HG02870 (cell line): ENCODE results near the gene ST3GAL4.

Source experiments
- ATAC-seq: cut with Tn5 transposase; IDR thresholded peaks from one replicate; pipeline ENCODE4 v1.9.1; 2021; ENCODE audit warnings: mild to moderate bottlenecking, moderate library complexity; ENCODE audit not compliant: unreplicated experiment

Gene ST3GAL4

DNA sequence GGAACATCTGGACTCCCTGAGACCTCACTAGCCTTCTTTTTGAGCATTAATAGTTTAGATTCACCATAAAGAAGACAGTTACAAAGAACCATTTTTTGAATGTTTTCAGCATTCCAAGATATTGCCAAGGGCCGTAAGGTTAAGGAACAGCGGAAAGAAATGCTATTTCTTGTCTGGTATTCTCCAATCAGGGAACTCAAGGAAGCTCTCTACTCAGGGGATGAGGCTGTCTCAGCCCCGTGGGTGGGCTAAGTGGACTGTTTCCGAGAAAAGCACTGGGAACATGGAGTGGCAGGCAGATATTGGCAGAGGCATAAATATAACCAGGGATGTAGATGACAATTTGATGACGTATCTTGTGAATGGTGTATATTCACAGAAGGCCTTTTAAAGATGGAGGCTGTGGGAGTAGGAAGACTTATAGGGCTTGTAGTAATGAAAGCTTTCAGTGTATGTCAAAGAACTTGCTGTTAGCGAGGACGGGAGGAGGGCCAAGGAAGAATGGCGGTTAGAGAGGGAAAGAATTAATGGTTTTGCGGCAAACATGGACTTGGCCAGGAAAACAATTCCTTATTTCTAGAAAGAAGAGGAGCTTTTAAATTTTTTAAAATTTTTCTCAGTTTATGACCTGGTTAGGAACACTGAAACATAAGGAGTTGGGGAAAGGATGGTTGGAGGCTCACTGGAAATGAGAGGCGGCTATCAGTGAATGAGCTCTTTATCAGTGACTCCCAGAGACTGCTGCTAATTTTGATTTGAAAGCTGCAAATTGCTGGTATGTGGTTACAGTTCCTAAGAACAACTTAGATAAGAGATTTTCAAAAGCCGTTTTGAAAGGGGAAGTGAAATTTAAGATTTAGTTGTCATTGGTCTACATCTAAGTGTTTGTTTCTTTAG is 64.6 kb downstream of the ST3GAL4 start:
- peak; percentile 76 for ATAC-seq

- no peak for ATAC-seq
These were observed 65.3 kb downstream of the ST3GAL4 start for GRCh38 chr11:126420698-126421256.

- ATAC-seq, result no peak
These were observed 65.8 kb downstream of the ST3GAL4 start for GRCh38 chr11:126421271-126421671.

DNA sequence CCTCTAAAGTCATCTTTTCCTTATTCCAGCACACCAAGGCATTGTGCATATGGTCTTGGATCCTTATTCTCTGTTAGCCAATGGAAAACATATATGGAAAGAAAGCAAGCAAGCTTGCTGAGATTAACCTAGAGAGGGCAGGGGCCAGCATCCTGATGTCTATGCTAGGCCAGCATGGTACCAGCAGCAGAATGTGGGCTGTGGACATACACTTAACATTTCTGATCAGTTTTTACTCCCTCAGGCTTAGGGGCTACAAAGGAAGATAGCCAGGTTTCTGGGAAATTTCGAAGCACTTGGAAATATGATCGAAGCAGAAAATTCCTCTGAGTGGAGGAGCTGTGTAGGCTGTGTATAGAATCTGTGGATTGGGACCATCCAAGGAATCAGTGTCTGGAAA is 67.0 kb downstream of the ST3GAL4 start:
- no peak for ATAC-seq

- ATAC-seq, result no peak
These were observed 67.7 kb downstream of the ST3GAL4 start for GRCh38 chr11:126423154-126423553.

DNA sequence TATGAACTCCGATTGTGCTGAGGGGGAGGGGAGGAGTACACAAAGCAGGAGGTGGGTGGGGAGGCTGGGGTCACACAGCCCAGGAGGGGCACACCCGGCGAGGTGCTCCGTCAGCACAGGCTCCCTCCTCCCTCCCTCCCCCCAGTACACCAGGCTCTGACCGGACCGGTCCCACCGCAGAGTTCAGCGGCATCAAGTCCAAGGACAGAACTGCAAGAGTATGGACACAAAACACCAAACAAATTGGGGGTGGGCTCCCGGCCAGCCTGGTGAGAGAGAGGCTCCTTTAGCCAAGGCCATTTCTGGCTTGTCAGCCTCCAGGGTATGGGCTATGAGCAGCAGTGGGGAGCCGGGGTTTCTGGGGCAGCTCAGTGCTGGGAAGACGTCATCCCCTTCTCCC is 68.3 kb downstream of the ST3GAL4 start:
- no peak for ATAC-seq

DNA sequence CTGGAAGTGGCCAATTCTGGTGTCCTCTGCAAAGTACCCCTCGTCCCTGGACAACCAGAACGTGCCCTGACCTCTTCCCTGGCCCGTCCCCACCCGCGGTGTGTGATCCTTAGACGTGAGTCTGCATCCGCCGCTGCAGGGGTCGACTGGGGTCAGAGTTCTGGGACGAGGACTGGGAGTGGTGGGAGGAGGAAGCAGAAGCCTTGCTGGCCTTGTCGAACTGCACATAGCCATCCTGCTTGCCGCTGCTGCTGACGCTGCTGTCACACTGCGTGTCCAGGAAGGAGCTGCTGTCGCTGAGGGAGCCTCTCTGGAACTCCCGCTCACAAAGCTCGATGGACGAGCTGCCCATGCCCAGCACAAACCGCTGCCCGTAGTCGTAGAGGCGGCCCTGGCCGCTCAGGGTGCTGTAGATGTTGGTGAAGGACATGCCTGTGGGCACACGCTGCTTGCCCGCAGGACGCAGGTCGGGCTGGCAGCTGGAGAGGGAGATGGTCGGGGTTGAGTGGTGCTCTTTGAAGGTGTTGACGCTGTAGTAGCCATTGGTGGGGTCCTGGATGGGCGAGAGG is 69.1 kb downstream of the ST3GAL4 start:
- no peak for ATAC-seq

DNA sequence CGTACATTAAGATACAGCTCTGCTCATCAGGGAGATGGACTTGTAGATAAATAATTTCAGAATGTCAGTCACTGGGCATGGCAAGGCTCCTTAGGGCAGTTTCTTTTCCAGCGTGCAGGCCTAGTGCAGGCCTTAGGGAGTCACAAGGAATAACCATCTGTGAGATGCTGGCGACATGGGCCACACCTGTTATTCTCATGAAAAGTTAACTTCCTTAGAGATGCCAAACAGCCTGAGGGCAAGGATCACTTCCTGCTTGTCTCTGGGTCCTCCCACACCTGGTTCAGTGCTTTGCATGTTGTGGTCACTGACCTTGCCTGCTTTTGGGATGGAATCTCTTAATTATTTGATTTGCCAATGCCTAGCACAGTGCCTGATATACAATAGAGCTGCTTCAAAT is 70.6 kb downstream of the ST3GAL4 start:
- ATAC-seq, result no peak

DNA sequence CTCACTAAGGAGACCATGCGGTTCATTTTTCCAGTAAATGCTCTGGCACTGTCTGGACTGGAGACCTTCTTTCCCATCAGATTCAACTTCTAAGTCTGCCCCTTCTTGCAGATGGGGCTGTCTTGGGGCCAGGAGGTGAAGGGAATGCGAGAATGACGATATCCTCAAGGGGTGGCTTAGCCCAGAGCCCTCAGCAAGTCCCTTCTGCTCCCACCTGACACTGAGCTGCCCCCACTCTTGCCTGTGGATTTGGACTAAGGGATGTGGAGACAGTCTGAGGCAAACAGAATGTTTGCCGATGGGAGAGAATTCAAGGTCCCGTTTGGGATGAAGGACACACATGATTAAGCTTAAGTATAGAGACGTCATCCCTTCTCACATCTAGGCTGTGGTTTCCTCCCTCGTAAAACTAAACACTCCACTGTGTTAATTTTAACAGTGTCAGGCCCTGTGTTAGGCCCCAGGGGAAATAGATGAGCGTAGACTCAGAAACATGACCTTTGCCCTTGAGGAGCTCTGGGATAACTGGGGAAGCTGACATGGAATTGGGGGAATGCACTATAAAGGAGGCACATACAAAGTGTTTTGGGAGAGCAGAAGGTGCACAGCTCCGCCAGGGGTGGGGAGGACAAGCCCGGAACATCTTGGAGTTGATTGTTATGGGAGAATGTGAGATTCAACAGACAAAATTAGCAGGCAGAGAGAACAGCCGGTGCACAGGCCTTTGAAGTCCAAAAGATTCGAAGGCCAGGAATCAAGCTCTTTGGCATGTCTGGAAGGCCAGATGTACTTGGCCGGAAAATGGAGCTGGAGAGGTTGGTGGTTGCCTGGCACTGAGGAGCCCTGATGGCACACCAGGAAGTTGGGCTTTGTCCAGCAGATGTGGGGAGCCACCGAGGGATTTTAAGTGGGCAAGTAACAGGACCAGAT is 71.6 kb downstream of the ST3GAL4 start:
- no peak for ATAC-seq

DNA sequence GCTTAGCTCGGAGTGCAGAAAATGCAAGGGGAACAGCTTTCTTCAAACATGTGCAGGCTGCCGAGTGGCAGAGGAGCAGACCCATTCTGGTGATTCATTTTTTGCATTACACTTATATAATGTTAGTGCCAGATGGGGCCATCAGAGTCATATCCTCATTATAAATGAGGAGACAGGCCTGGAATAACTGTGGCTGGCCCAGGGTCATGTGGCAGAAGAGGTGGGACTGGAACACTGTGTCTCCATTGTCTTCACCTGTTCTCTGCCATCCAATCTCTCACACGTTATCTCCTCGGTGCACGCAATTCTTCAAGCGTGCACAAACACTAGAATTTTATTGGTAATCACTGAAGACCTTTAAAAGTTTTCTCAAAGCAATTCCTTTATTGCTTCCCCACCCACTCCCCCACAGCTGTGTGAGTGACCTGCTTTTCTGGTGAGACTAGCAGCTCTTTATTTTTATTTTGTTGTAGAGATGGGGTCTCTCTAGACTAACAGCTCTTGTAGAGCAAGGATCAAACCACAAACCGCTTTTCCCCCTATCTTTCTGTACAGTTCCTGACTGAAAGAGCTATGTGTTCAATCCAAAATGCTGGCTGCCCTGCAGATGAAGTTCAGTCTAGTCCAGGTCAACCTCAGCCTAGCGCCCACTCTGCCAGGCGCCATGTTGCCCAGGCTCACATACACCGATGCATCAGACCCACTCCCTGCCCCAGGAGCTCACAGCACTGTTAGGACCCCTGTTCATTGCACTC is 75.3 kb downstream of the ST3GAL4 start:
- no peak for ATAC-seq

DNA sequence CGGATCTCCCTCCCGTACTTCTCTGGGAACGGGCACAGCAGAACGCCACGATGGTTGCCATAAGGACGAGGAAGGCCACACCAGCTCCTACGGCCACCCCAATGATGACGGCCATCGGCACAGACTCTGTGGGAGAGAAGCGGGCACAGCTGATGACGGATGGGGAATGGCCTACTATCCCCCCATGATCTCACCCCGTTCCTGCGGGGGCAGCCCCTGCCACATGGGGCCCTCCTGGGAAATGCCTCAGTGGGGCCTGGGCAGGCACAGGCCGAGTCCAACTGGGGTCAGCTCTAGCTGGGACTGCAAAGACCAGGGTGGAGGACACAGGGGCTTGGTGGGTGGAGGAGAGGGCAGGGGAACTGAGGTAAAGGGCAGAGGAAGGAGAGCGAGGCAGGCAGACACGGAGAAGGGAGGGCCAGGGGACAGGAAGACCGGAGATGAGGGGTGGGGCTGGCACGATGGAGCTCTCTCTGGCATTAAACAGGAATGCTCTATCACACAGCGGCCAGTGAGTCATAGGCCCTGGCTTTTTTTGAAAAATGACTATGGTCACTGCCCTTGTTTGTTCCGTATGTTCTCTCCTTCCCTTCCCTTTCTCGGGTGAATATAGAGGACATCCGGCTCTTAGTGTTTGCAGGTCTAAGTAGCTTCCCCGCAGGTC is 76.0 kb downstream of the ST3GAL4 start:
- no peak for ATAC-seq

DNA sequence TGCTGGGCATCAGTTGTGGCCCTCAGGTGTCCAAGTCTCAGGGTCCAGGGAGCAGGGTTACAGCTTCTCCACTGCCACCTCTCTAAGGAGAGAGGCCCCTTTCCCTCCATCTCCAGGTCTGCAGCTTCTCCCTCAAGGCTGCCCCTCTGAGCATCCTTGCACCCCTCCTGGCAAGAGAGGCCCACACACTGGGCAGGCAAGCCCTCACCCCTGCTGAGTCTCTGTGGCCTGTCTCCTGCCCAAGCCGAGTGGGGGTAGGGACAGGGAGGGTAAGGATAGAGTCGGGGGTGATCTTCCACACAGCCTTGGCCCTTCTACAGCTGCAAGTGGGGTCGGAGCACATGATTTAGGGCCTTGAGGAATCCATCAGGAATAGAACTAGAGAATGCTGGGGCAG is 76.6 kb downstream of the ST3GAL4 start:
- ATAC-seq, result no peak

DNA sequence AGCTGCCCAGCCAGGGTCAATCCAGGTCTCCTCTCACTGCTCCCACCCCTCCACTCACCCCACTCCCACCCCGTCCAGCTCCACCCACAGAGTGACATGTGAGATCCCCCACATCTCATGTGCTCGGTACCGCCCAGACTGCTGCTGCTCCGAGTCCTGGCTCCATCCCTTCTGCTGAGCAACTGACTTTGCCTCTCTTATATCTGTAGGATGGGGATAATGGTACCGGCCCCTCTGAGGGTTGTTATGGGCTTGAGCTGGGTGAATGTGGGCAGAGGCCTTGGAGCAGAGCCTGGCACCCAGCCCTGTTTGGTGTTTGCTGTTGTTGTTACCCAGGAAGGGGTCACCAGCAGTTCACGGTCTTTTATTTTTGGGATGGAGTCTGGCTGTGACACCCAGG is 77.0 kb downstream of the ST3GAL4 start:
- no peak for ATAC-seq

DNA sequence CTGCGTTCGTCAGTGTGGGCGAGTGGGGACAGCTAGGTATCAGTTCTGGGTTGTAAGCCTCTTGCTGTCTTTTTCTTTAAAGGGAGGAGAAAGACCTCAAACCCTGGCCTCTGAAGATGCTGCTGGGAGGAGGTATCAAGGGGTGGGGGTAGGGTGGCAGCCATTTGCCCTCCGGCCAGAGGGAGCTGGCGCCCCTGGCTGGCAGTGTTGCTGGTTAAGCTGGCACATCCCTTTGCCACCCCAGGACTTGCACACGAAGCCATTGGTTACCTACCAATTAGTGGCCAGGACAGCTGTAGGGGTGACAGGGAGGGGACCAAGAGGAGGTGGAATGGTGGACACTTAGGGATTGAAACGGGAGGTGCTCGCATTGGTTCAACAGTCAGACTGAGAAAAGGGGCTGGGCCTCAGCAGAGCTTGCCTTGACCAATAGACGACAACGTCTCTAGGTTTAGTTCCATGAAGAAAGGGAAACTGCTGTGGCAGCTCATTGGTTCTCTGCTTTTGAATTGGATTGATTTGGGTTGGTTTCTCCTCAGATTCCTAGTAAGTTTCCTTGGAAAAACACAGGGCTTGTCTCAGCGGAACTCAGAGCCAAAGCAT is 77.9 kb downstream of the ST3GAL4 start:
- ATAC-seq, result peak; percentile 75

GRCh38 chr11:126433989-126434949 is 78.8 kb downstream of the ST3GAL4 start:
- ATAC-seq, result no peak

DNA sequence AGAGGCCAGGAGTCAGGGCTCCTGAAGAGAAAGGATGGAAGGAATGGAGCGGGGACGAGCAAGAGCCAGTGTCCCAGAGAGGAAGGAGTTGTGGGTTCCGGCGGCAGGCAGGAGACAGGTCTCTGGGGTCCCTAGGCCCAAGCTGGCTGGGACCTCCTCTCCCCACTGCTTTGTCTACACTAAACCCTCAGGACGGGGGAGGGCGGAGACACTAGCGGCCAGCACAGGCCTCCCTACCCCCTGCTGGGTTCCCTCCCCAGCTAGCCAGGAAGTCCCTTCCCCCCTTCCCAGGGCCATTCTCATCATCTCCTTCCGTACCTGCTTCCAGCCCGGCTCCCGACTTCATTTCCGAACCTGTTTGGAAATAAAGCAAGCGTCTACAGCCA is 79.5 kb downstream of the ST3GAL4 start:
- ATAC-seq, result no peak

DNA sequence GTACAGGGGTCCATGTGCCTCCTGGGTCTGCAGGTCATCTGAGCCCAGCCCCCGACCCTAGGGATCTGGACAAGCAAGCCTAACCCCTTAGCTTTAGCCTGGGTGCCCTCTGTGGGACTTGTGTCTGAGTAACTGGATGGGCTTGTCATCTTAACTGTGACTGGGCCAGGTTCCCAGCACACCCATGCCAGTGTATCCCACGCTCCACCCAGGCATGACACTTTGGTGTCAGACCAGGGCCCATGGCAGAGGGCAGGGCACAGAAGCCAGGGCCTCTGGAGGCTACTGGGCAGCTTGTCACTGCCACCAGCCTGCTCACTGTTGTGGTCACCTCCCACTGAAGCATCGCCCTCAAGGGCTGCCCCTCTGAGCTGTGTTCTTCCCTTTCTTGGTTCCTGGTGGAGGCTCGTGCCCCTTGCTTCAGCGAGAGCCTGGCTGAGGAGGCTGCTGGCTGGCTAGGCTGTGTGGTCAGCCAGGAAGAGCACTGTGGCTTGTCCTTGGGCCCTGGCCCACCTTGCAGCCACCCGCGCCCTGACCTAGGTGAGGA is 80.8 kb downstream of the ST3GAL4 start:
- ATAC-seq, result no peak

DNA sequence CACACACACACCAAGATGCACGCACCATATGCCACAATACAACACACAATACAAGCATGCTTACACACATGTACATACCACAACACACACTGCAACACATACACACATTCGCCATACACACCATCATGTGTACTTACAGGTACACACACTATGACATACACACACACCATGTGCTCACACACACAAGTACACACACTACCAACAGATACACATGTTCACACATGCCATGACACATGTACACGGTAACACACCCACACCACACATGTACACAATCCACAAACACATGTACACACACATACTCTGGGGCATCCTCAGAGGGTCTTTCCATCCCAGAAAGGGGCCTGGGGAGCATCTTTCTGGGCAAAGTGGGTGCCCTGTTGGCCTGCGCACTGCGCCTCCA is 82.2 kb downstream of the ST3GAL4 start:
- no peak for ATAC-seq
